Common myeloid progenitor, CD34-positive (primary cell): ENCODE results near the gene PPM1E.

Experiments used
- CTCF ChIA-PET: fragments of 350-600 bp; sonication (Branson Sonifier 250); formaldehyde crosslinking; loops from one replicate; lab custom pipeline; 2021; ENCODE audit warnings: antibody characterized with exemption; lab: Charles Lee
- POLR2A ChIA-PET: fragments of 350-600 bp; sonication (Branson Sonifier 250); formaldehyde crosslinking; loops from one replicate; lab custom pipeline; 2021; ENCODE audit warnings: antibody characterized with exemption; lab: Charles Lee
- DNase-seq, 3 donors: peaks; one replicate each; pipeline versions ENCODE4 v3.0.0 to v3.0.0-alpha.2; 2013
- H3K27ac ChIP-seq, 2 experiments: 1 replicate in 1 of 2; 2 replicates in 1 of 2; pipeline ENCODE4 v1.7.0; 2013; ENCODE audit warnings: inconsistent platforms in 2 of 2, low read length in 2 of 2, mild to moderate bottlenecking in 2 of 2, low read depth in 1 of 2, moderate library complexity in 1 of 2; ENCODE audit not compliant: severe bottlenecking in 2 of 2, insufficient read depth in 1 of 2, poor library complexity in 1 of 2
- H3K27me3 ChIP-seq, 5 experiments: replicated peaks in 2 of 5; 1 replicate in 3 of 5; 2 replicates in 2 of 5; pipeline versions ENCODE4 v1.6.1 to v1.7.0; 2013; ENCODE audit warnings: low read length in 4 of 5, mild to moderate bottlenecking in 2 of 5, moderate library complexity in 2 of 5, inconsistent platforms in 1 of 5; ENCODE audit not compliant: insufficient read depth in 5 of 5, control insufficient read depth in 4 of 5
- H3K36me3 ChIP-seq, 4 experiments: 1 replicate in 2 of 4; 2 replicates in 2 of 4; pipeline versions ENCODE4 v1.6.1 to v1.7.0; 2013; ENCODE audit warnings: low read length in 3 of 4, control low read depth in 1 of 4, mild to moderate bottlenecking in 1 of 4; ENCODE audit not compliant: control insufficient read depth in 4 of 4, insufficient read depth in 4 of 4
- H3K4me1 ChIP-seq, 4 experiments: 1 replicate in 3 of 4; 2 replicates in 1 of 4; pipeline versions ENCODE4 v1.6.1 to v1.7.1; 2013; ENCODE audit warnings: low read length in 3 of 4, mild to moderate bottlenecking in 3 of 4, control low read depth in 1 of 4, inconsistent platforms in 1 of 4, moderate library complexity in 1 of 4; ENCODE audit not compliant: control insufficient read depth in 4 of 4, insufficient read depth in 4 of 4; ENCODE audit errors: control extremely low read depth in 1 of 4
- H3K4me3 ChIP-seq, 7 experiments: 1 replicate in 4 of 7; 2 replicates in 3 of 7; pipeline versions ENCODE4 v1.5.1 to v1.7.0; 2013; ENCODE audit warnings: mild to moderate bottlenecking in 7 of 7, low read length in 6 of 7, moderate library complexity in 6 of 7, inconsistent platforms in 2 of 7, low read depth in 2 of 7, control low read depth in 1 of 7; ENCODE audit not compliant: insufficient read depth in 4 of 7, control insufficient read depth in 1 of 7; ENCODE audit errors: extremely low read depth in 1 of 7
- H3K9me3 ChIP-seq, 5 experiments: 1 replicate in 4 of 5; 2 replicates in 1 of 5; pipeline versions ENCODE4 v1.6.1 to v1.7.1; 2013; ENCODE audit warnings: low read length in 4 of 5, mild to moderate bottlenecking in 2 of 5, inconsistent platforms in 1 of 5, low read depth in 1 of 5, moderate library complexity in 1 of 5; ENCODE audit not compliant: control insufficient read depth in 4 of 5, insufficient read depth in 2 of 5; ENCODE audit errors: control extremely low read depth in 1 of 5
- WGBS: methylation state at CpG from one replicate; pipeline ENCODE4 v1.1.5; 2013; ENCODE audit not compliant: insufficient coverage; 5-methylcytosine and 5-hydroxymethylcytosine counted together

PPM1E gene

GRCh38 chr17:58989629-58990028 is 234.0 kb downstream of the PPM1E start:
- DNase-seq = no peak
- no peak overlapping the region for H3K4me3 ChIP-seq
- ChIA-PET CTCF (no interaction called here), POLR2A (no interaction called here)
- H3K27me3 ChIP-seq = no peaks in the 10 kb centered on the region
- H3K9me3 ChIP-seq = no peaks in the 10 kb centered on the region
- H3K4me1 ChIP-seq = peaks cover 0 to 9% (median 0%) of the 10 kb centered on the region in 4 experiments
- no CpG with 5 or more reads among the region's 2 CpGs for WGBS
- peaks cover 0 to 4% (median 0%) of the 10 kb centered on the region in 4 experiments for H3K36me3 ChIP-seq
- H3K27ac ChIP-seq = no peak overlapping the region

GRCh38 chr17:58991718-58992331 is 236.2 kb downstream of the PPM1E start:
- Histone ChIP-seq H3K27me3 (no peaks in the 10 kb centered on the region), H3K4me3 (no peak overlapping the region), H3K4me1 (no peaks in the 10 kb centered on the region), H3K27ac (no peak overlapping the region), H3K36me3 (peaks cover 0 to 4% (median 2%) of the 10 kb centered on the region in 4 experiments), H3K9me3 (no peaks in the 10 kb centered on the region)
- CTCF ChIA-PET = no interaction called here
- 98% methylated on average over 3 of the region's 4 CpGs for WGBS
- no peak for DNase-seq
- POLR2A ChIA-PET = no interaction called here

DNA sequence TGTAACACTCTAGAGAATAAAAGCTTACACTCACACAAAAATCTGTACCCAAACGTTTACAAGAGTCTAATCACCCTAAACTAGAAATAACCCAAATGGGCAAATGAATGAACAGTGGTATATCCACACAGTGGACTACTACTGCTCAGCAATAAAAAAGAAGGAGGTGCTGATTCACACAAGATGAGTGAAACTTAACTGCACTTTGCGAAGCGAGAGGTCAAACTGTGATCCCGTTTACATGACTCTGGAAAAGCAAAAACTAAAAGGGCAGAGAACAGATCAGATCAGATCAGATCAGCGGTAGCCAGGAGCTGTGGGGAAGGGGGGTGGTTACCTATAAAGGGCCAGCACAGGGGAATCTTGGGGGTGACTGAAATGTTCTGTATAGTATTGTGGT is 237.7 kb downstream of the PPM1E start:
- CTCF ChIA-PET = interaction anchor here (1.2 to 2.9 kb wide), 3 partner anchors 12 to 476 kb away, joined by 3 to 9 read pairs (median 4); no protein-coding TSS in a partner anchor
- 100% methylated on average over 4 of the region's 5 CpGs for WGBS
- DNase-seq = no peak
- POLR2A ChIA-PET = no interaction called here
- Histone ChIP-seq H3K27ac (no peak overlapping the region), H3K36me3 (peaks cover 3 to 15% (median 4%) of the 10 kb centered on the region in 4 experiments), H3K4me3 (no peak overlapping the region), H3K9me3 (no peaks in the 10 kb centered on the region), H3K4me1 (peaks cover 0 to 4% (median 1%) of the 10 kb centered on the region in 4 experiments), H3K27me3 (no peaks in the 10 kb centered on the region)

- CTCF ChIA-PET = interaction anchor here (2.9 kb wide), 1 partner anchor 10 kb away, joined by 9 read pairs; no protein-coding TSS in a partner anchor
Measured at GRCh38 chr17:58995247-58995940, 239.7 kb downstream of the PPM1E start.

DNA sequence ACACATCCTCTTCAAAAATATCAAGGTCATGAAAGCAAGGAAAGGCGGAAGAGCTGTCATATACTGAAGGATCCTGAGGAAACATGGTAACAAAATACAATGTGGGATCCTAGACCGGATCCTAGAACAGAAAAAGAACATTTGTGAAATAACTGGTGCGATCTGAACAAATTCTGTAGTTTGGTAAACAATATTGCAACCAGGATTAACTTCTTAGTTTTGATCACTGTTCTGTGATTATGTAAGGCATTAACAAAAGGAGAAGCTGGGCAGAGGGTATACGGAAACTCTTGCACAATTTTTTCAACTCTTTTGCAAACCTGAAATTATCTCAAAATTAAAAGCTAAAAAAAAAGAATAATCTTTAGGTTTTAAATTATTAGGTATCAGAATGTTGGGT is 241.3 kb downstream of the PPM1E start:
- Histone ChIP-seq H3K4me3 (no peak overlapping the region), H3K27me3 (no peaks in the 10 kb centered on the region), H3K27ac (peak overlapping the region in 1 of 2 experiments; percentile 34), H3K4me1 (peaks cover 0 to 4% (median 1%) of the 10 kb centered on the region in 4 experiments), H3K36me3 (peaks cover 3 to 32% (median 10%) of the 10 kb centered on the region in 4 experiments), H3K9me3 (no peaks in the 10 kb centered on the region)
- ChIA-PET CTCF (no interaction called here), POLR2A (no interaction called here)
- peak in 2 of 3 donors; percentile 20 to 33 for DNase-seq
- 100% methylated on average over 3 of the region's 4 CpGs for WGBS

More at GRCh38 chr17:58995247-58995940, 239.7 kb downstream of the PPM1E start:
- H3K36me3 ChIP-seq = peaks cover 3 to 30% (median 8%) of the 10 kb centered on the region in 4 experiments
- DNase-seq = no peak
- no peaks in the 10 kb centered on the region for H3K27me3 ChIP-seq
- peaks cover 0 to 4% (median 1%) of the 10 kb centered on the region in 4 experiments for H3K4me1 ChIP-seq
- no peak overlapping the region for H3K4me3 ChIP-seq
- no CpG with 5 or more reads among the region's 7 CpGs for WGBS
- no peak overlapping the region for H3K27ac ChIP-seq
- POLR2A ChIA-PET = interaction anchor here (0.6 kb wide), 2 partner anchors 72 to 347 kb away, joined by 3 to 6 read pairs; no protein-coding TSS in a partner anchor
- H3K9me3 ChIP-seq = no peaks in the 10 kb centered on the region

DNA sequence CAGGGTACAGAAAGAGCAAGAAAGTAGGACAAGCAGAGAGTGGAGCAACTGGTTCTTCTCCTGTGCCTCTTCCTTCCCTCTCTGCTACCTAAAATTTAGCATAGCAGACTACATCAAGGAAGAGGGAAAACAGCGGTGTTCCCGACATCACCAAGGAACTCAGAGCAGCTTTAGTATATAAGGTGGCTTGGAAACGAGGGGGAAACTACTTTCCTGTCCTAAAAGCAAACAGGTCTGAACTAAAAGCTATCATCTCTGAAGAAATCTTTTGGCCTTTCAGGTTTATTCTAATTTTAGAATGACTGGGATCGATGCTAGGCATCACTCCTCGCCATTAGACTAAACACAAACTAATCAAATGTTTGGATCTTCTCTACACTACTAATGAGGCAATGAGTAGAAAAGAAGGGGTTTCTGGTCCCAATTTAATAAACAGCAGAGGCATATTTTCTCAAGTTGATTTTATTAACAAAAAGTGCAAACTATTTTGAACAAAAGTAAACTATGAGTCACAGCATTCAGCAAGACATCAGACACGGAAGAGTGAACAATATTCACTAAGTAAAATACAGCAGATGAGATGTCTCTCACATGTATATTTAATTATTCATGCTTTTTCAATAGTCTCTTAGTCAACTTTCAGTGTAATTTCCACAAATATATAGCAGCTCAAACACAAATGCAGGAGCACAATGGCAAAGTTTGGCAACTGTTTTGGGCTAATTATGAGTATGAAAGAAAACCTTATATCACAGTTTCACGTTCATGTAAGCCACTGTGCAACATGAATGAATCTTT is 242.3 kb downstream of the PPM1E start:
- Histone ChIP-seq H3K9me3 (no peaks in the 10 kb centered on the region), H3K27me3 (no peaks in the 10 kb centered on the region), H3K27ac (peak overlapping the region in 1 of 2 experiments; percentile 34), H3K36me3 (peaks cover 3 to 32% (median 8%) of the 10 kb centered on the region in 4 experiments), H3K4me1 (peaks cover 0 to 13% (median 9%) of the 10 kb centered on the region in 4 experiments), H3K4me3 (no peak overlapping the region)
- ChIA-PET CTCF (no interaction called here), POLR2A (no interaction called here)
- DNase-seq = no peak
- 100% methylated on average over 2 of the region's 7 CpGs for WGBS
